ENCODE results near the gene GMPPB.

GMPPB gene

GRCh38 chr3:49723628-49724551 is at the start of gene GMPPB:
TSS of gene GMPPB (minus strand) at chr3:49723951. CDS start at chr3:49723726, 225 bp downstream.
- peak within 1 kb of the TSS; percentile 96 for H3K27ac ChIP-seq (ENCODE audit: low read depth, low read length)
- H3K4me1 ChIP-seq (ENCODE audit: insufficient read depth, low read length): peaks cover 21% of the 10 kb centered on the region
- peaks cover 48% of the 10 kb centered on the region for H3K36me3 ChIP-seq (ENCODE audit: insufficient read depth, low read length)
- H3K9ac ChIP-seq (ENCODE audit: low read length): peak within 1 kb of the TSS; percentile 92
- H3K9me3 ChIP-seq (ENCODE audit: low read length): no peaks in the 10 kb centered on the region
- no peaks in the 10 kb centered on the region for H3K27me3 ChIP-seq (ENCODE audit: control insufficient read depth in 1 of 2, insufficient read depth in 2 of 2, low read length in 2 of 2)
- peak within 1 kb of the TSS; percentile 94 for H3K4me3 ChIP-seq (ENCODE audit: low read depth in 1 of 2, low read length in 2 of 2)

- H3K4me3 ChIP-seq (ENCODE audit: low read depth in 1 of 2, low read length in 2 of 2): no peak overlapping the region
- peaks cover 4% of the 10 kb centered on the region for H3K36me3 ChIP-seq (ENCODE audit: insufficient read depth, low read length)
- H3K27me3 ChIP-seq (ENCODE audit: control insufficient read depth in 1 of 2, insufficient read depth in 2 of 2, low read length in 2 of 2): no peaks in the 10 kb centered on the region
- peaks cover 16% of the 10 kb centered on the region for H3K4me1 ChIP-seq (ENCODE audit: insufficient read depth, low read length)
- H3K27ac ChIP-seq (ENCODE audit: low read depth, low read length): no peak overlapping the region
- H3K9ac ChIP-seq (ENCODE audit: low read length): no peak overlapping the region
- no peaks in the 10 kb centered on the region for H3K9me3 ChIP-seq (ENCODE audit: low read length)
Observed at GRCh38 chr3:49772703-49773102, 49.0 kb upstream of the GMPPB start.

- no peak overlapping the region for H3K4me3 ChIP-seq (ENCODE audit: low read depth in 1 of 2, low read length in 2 of 2)
- H3K9me3 ChIP-seq (ENCODE audit: low read length): no peaks in the 10 kb centered on the region
- H3K27ac ChIP-seq (ENCODE audit: low read depth, low read length): no peak overlapping the region
- H3K36me3 ChIP-seq (ENCODE audit: insufficient read depth, low read length): peaks cover 4% of the 10 kb centered on the region
- peaks cover 16% of the 10 kb centered on the region for H3K4me1 ChIP-seq (ENCODE audit: insufficient read depth, low read length)
- no peaks in the 10 kb centered on the region for H3K27me3 ChIP-seq (ENCODE audit: control insufficient read depth in 1 of 2, insufficient read depth in 2 of 2, low read length in 2 of 2)
- H3K9ac ChIP-seq (ENCODE audit: low read length): no peak overlapping the region
Observed at GRCh38 chr3:49771340-49771938, 47.7 kb upstream of the GMPPB start.

- Histone ChIP-seq H3K27me3 (ENCODE audit: control insufficient read depth in 1 of 2, insufficient read depth in 2 of 2, low read length in 2 of 2) (no peaks in the 10 kb centered on the region), H3K36me3 (ENCODE audit: insufficient read depth, low read length) (peaks cover 4% of the 10 kb centered on the region), H3K9ac (ENCODE audit: low read length) (no peak overlapping the region), H3K4me3 (ENCODE audit: low read depth in 1 of 2, low read length in 2 of 2) (no peak overlapping the region), H3K4me1 (ENCODE audit: insufficient read depth, low read length) (peaks cover 9% of the 10 kb centered on the region), H3K27ac (ENCODE audit: low read depth, low read length) (no peak overlapping the region), H3K9me3 (ENCODE audit: low read length) (no peaks in the 10 kb centered on the region)
Observed at GRCh38 chr3:49769926-49770325, 46.2 kb upstream of the GMPPB start.

GRCh38 chr3:49769286-49769915 is 45.6 kb upstream of the GMPPB start:
- H3K36me3 ChIP-seq (ENCODE audit: insufficient read depth, low read length): peaks cover 4% of the 10 kb centered on the region
- H3K27ac ChIP-seq (ENCODE audit: low read depth, low read length): no peak overlapping the region
- no peaks in the 10 kb centered on the region for H3K9me3 ChIP-seq (ENCODE audit: low read length)
- H3K27me3 ChIP-seq (ENCODE audit: control insufficient read depth in 1 of 2, insufficient read depth in 2 of 2, low read length in 2 of 2): no peaks in the 10 kb centered on the region
- no peak overlapping the region for H3K9ac ChIP-seq (ENCODE audit: low read length)
- H3K4me3 ChIP-seq (ENCODE audit: low read depth in 1 of 2, low read length in 2 of 2): no peak overlapping the region
- peaks cover 4% of the 10 kb centered on the region for H3K4me1 ChIP-seq (ENCODE audit: insufficient read depth, low read length)

GRCh38 chr3:49763981-49764380 is 40.2 kb upstream of the GMPPB start:
- Histone ChIP-seq H3K36me3 (ENCODE audit: insufficient read depth, low read length) (no peaks in the 10 kb centered on the region), H3K27me3 (ENCODE audit: control insufficient read depth in 1 of 2, insufficient read depth in 2 of 2, low read length in 2 of 2) (no peaks in the 10 kb centered on the region), H3K9me3 (ENCODE audit: low read length) (no peaks in the 10 kb centered on the region), H3K9ac (ENCODE audit: low read length) (no peak overlapping the region), H3K27ac (ENCODE audit: low read depth, low read length) (no peak overlapping the region), H3K4me3 (ENCODE audit: low read depth in 1 of 2, low read length in 2 of 2) (no peak overlapping the region), H3K4me1 (ENCODE audit: insufficient read depth, low read length) (no peaks in the 10 kb centered on the region)

GRCh38 chr3:49761661-49762060 is 37.9 kb upstream of the GMPPB start:
- Histone ChIP-seq H3K27ac (ENCODE audit: low read depth, low read length) (no peak overlapping the region), H3K4me3 (ENCODE audit: low read depth in 1 of 2, low read length in 2 of 2) (no peak overlapping the region), H3K9me3 (ENCODE audit: low read length) (no peaks in the 10 kb centered on the region), H3K36me3 (ENCODE audit: insufficient read depth, low read length) (no peaks in the 10 kb centered on the region), H3K4me1 (ENCODE audit: insufficient read depth, low read length) (no peaks in the 10 kb centered on the region), H3K9ac (ENCODE audit: low read length) (no peak overlapping the region), H3K27me3 (ENCODE audit: control insufficient read depth in 1 of 2, insufficient read depth in 2 of 2, low read length in 2 of 2) (no peaks in the 10 kb centered on the region)

GRCh38 chr3:49759226-49759625 is 35.5 kb upstream of the GMPPB start:
- Histone ChIP-seq H3K9ac (ENCODE audit: low read length) (no peak overlapping the region), H3K27ac (ENCODE audit: low read depth, low read length) (no peak overlapping the region), H3K27me3 (ENCODE audit: control insufficient read depth in 1 of 2, insufficient read depth in 2 of 2, low read length in 2 of 2) (no peaks in the 10 kb centered on the region), H3K4me1 (ENCODE audit: insufficient read depth, low read length) (no peaks in the 10 kb centered on the region), H3K4me3 (ENCODE audit: low read depth in 1 of 2, low read length in 2 of 2) (no peak overlapping the region), H3K36me3 (ENCODE audit: insufficient read depth, low read length) (no peaks in the 10 kb centered on the region), H3K9me3 (ENCODE audit: low read length) (no peaks in the 10 kb centered on the region)

GRCh38 chr3:49757197-49757596 is 33.4 kb upstream of the GMPPB start:
- Histone ChIP-seq H3K9me3 (ENCODE audit: low read length) (no peaks in the 10 kb centered on the region), H3K4me3 (ENCODE audit: low read depth in 1 of 2, low read length in 2 of 2) (no peak overlapping the region), H3K36me3 (ENCODE audit: insufficient read depth, low read length) (no peaks in the 10 kb centered on the region), H3K27ac (ENCODE audit: low read depth, low read length) (no peak overlapping the region), H3K27me3 (ENCODE audit: control insufficient read depth in 1 of 2, insufficient read depth in 2 of 2, low read length in 2 of 2) (no peaks in the 10 kb centered on the region), H3K9ac (ENCODE audit: low read length) (no peak overlapping the region), H3K4me1 (ENCODE audit: insufficient read depth, low read length) (peaks cover 12% of the 10 kb centered on the region)

GRCh38 chr3:49756036-49756435 is 32.3 kb upstream of the GMPPB start:
- Histone ChIP-seq H3K4me3 (ENCODE audit: low read depth in 1 of 2, low read length in 2 of 2) (no peak overlapping the region), H3K9me3 (ENCODE audit: low read length) (no peaks in the 10 kb centered on the region), H3K9ac (ENCODE audit: low read length) (no peak overlapping the region), H3K4me1 (ENCODE audit: insufficient read depth, low read length) (peaks cover 12% of the 10 kb centered on the region), H3K27me3 (ENCODE audit: control insufficient read depth in 1 of 2, insufficient read depth in 2 of 2, low read length in 2 of 2) (no peaks in the 10 kb centered on the region), H3K27ac (ENCODE audit: low read depth, low read length) (no peak overlapping the region), H3K36me3 (ENCODE audit: insufficient read depth, low read length) (no peaks in the 10 kb centered on the region)

GRCh38 chr3:49754536-49754935 is 30.8 kb upstream of the GMPPB start:
- no peak overlapping the region for H3K27ac ChIP-seq (ENCODE audit: low read depth, low read length)
- no peak overlapping the region for H3K4me3 ChIP-seq (ENCODE audit: low read depth in 1 of 2, low read length in 2 of 2)
- no peaks in the 10 kb centered on the region for H3K27me3 ChIP-seq (ENCODE audit: control insufficient read depth in 1 of 2, insufficient read depth in 2 of 2, low read length in 2 of 2)
- peaks cover 12% of the 10 kb centered on the region for H3K4me1 ChIP-seq (ENCODE audit: insufficient read depth, low read length)
- H3K36me3 ChIP-seq (ENCODE audit: insufficient read depth, low read length): no peaks in the 10 kb centered on the region
- no peaks in the 10 kb centered on the region for H3K9me3 ChIP-seq (ENCODE audit: low read length)
- no peak overlapping the region for H3K9ac ChIP-seq (ENCODE audit: low read length)

Data from muscle layer of colon (tissue), 2 donors.